DND-41 (cell line): Measurements from ENCODE around the gene SULF2.
"Not testable (repeated sequence)": the region's sequence is repeated elsewhere in the genome, so short reads cannot be mapped to it uniquely, and the experiment has no call there.

ENCODE experiments used
- ATAC-seq: fragments of 200-7000 bp; cut with Tn5 transposase; 3 replicates; pipeline ENCODE4 v1.9.1; 2021; ENCODE audit warnings: low read depth; ENCODE audit not compliant: insufficient read depth
- DNase-seq: peaks from one replicate; pipeline ENCODE4 v3.0.0-alpha.2; 2020
- H2AFZ ChIP-seq: 2 replicates; pipeline ENCODE4 v1.6.0; 2012; ENCODE audit warnings: low read depth, low read length
- H3K27ac ChIP-seq: 2 replicates; pipeline ENCODE4 v1.5.1; 2012; ENCODE audit warnings: low read length, inconsistent platforms
- H3K27me3 ChIP-seq: fragments of 200-600 bp; sonication (generic); 2 replicates; pipeline ENCODE4 v1.6.0; 2012; ENCODE audit warnings: low read length, mild to moderate bottlenecking, inconsistent platforms; ENCODE audit not compliant: insufficient read depth, poor library complexity
- H3K36me3 ChIP-seq: 2 replicates; pipeline ENCODE4 v1.5.1; 2012; ENCODE audit warnings: low read length, inconsistent platforms; ENCODE audit not compliant: insufficient read depth
- H3K4me1 ChIP-seq: 2 replicates; pipeline ENCODE4 v1.5.1; 2012; ENCODE audit warnings: mild to moderate bottlenecking, low read length; ENCODE audit not compliant: insufficient read depth
- H3K4me2 ChIP-seq: 2 replicates; pipeline ENCODE4 v1.6.0; 2012; ENCODE audit warnings: mild to moderate bottlenecking, moderate library complexity, low read length, inconsistent platforms; ENCODE audit not compliant: insufficient read depth
- H3K4me3 ChIP-seq, 2 experiments: fragments of 200-600 bp in 1 of 2; shearing (Covaris generic) in 1 of 2; 2 replicates each; pipeline ENCODE4 v1.5.1; 2012 to 2016; ENCODE audit warnings: inconsistent platforms in 2 of 2, low read length in 2 of 2, mild to moderate bottlenecking in 2 of 2, low read depth in 1 of 2, moderate library complexity in 1 of 2
- H3K79me2 ChIP-seq: 2 replicates; pipeline ENCODE4 v1.6.0; 2012; ENCODE audit warnings: low read length, inconsistent platforms; ENCODE audit not compliant: insufficient read depth
- H3K9ac ChIP-seq: 2 replicates; pipeline ENCODE4 v1.6.0; 2012; ENCODE audit warnings: low read depth, mild to moderate bottlenecking, inconsistent platforms, low read length, moderate library complexity
- H3K9me3 ChIP-seq: 2 replicates; pipeline ENCODE4 v1.5.1; 2012; ENCODE audit warnings: low read length, moderate library complexity, mild to moderate bottlenecking, inconsistent platforms; ENCODE audit not compliant: insufficient read depth, severe bottlenecking
- H4K20me1 ChIP-seq: 2 replicates; pipeline ENCODE4 v1.6.0; 2012; ENCODE audit warnings: low read length; ENCODE audit not compliant: insufficient read depth
- EZH2 ChIP-seq: IDR thresholded peaks from 3 replicates; pipeline ENCODE4 v1.6.1; 2012; ENCODE audit warnings: borderline replicate concordance, low read depth, mild to moderate bottlenecking, moderate library complexity, low read length, inconsistent platforms; ENCODE audit not compliant: severe bottlenecking
- TF ChIP-seq, protein P1 (sequence below): IDR thresholded peaks from 2 replicates; pipeline ENCODE4 v1.5.1; 2012; ENCODE audit warnings: borderline replicate concordance, low read length, moderate library complexity, mild to moderate bottlenecking; ENCODE audit not compliant: poor library complexity, severe bottlenecking; ENCODE audit errors: extremely low read depth

SULF2 gene

DNA sequence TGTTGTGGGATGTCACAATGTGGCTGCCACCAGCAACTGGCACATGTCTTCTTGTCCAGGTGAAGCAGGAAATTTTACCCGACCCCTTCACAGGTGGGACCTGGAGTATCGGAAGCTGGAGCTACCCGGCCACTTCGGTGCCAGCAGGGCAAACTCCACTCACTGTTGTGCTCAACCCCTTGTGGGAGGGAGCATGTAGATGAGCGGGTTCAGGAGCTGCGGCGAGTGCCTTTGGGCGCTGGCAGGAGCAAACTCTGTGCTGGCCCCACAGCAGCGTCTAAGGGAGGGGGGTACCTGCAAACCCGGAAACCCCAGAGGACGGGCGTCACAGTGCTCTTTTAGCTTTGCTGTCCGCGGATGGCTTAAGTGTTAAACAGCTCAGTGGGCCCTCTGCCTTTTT is 20.7 kb upstream of the SULF2 start:
- ATAC-seq = no peak
- no peaks in the 10 kb centered on the region for H4K20me1 ChIP-seq
- H3K79me2 ChIP-seq = no peaks in the 10 kb centered on the region
- no peak for DNase-seq
- H3K36me3 ChIP-seq = no peaks in the 10 kb centered on the region
- no peak overlapping the region for H3K4me3 ChIP-seq
- no peaks in the 10 kb centered on the region for H3K4me1 ChIP-seq
- H3K9ac ChIP-seq = no peak overlapping the region
- no peaks in the 10 kb centered on the region for H3K9me3 ChIP-seq
- no peak overlapping the region for H3K27ac ChIP-seq
- H2AFZ ChIP-seq = no peak overlapping the region
- H3K27me3 ChIP-seq = no peaks in the 10 kb centered on the region
- no peak overlapping the region for H3K4me2 ChIP-seq
- no peak for TF ChIP-seq EZH2
- TF ChIP-seq, protein P1, sequence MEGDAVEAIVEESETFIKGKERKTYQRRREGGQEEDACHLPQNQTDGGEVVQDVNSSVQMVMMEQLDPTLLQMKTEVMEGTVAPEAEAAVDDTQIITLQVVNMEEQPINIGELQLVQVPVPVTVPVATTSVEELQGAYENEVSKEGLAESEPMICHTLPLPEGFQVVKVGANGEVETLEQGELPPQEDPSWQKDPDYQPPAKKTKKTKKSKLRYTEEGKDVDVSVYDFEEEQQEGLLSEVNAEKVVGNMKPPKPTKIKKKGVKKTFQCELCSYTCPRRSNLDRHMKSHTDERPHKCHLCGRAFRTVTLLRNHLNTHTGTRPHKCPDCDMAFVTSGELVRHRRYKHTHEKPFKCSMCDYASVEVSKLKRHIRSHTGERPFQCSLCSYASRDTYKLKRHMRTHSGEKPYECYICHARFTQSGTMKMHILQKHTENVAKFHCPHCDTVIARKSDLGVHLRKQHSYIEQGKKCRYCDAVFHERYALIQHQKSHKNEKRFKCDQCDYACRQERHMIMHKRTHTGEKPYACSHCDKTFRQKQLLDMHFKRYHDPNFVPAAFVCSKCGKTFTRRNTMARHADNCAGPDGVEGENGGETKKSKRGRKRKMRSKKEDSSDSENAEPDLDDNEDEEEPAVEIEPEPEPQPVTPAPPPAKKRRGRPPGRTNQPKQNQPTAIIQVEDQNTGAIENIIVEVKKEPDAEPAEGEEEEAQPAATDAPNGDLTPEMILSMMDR = no peak

GRCh38 chr20:47804972-47805371 is 19.7 kb upstream of the SULF2 start:
- not testable (repeated sequence) for H3K4me3 ChIP-seq, H3K9ac ChIP-seq, H3K36me3 ChIP-seq, H3K27ac ChIP-seq, H4K20me1 ChIP-seq, H3K9me3 ChIP-seq, DNase-seq, H3K27me3 ChIP-seq, H3K4me1 ChIP-seq, H3K4me2 ChIP-seq, H3K79me2 ChIP-seq, H2AFZ ChIP-seq, ATAC-seq

- ATAC-seq, H3K9ac ChIP-seq, H3K4me1 ChIP-seq, H4K20me1 ChIP-seq, H3K27ac ChIP-seq, H2AFZ ChIP-seq, H3K79me2 ChIP-seq, H3K4me2 ChIP-seq, H3K9me3 ChIP-seq, H3K27me3 ChIP-seq, H3K36me3 ChIP-seq, DNase-seq, H3K4me3 ChIP-seq: not testable (repeated sequence)
Observed at GRCh38 chr20:47804224-47804825, 19.0 kb upstream of the SULF2 start.

DNA sequence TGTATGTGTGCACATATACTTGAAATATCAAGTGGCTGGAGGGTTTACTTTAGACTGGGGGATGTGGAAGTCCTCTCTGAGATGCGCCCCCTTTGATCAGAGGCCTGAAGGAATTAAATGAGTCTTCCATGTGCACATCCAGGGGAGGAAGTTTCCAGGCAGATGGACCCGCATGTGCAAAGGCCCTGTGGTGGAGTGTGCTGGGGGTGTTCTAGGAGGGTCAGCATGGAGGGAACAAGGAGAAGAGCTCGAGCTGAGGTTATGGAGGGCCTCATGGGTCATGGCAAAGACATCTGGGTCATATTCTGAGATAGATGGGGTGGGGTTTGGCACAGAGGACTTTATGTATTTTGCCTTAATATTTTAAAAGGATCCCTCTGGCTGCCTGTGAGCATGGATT is 17.7 kb upstream of the SULF2 start:
- no peaks in the 10 kb centered on the region for H3K27me3 ChIP-seq
- H3K9me3 ChIP-seq = no peaks in the 10 kb centered on the region
- no peak for DNase-seq
- H4K20me1 ChIP-seq = no peaks in the 10 kb centered on the region
- TF ChIP-seq EZH2 = no peak
- TF ChIP-seq, protein P1 = no peak
- no peak overlapping the region for H3K9ac ChIP-seq
- H3K4me1 ChIP-seq = no peaks in the 10 kb centered on the region
- H3K4me3 ChIP-seq = no peak overlapping the region
- no peak for ATAC-seq
- no peaks in the 10 kb centered on the region for H3K36me3 ChIP-seq
- no peak overlapping the region for H2AFZ ChIP-seq
- no peaks in the 10 kb centered on the region for H3K79me2 ChIP-seq
- no peak overlapping the region for H3K4me2 ChIP-seq
- H3K27ac ChIP-seq = no peak overlapping the region
